Kidney (tissue), 14 donors: ENCODE data around the gene AGFG1. TPM values are rescaled to one million over a fixed set of nuclear protein-coding genes. Genes with fewer than 3 reads are reported as not detected.
"Not testable (repeated sequence)": the region's sequence is repeated elsewhere in the genome, so short reads cannot be mapped to it uniquely, and the experiment has no call there.

Source experiments
- DNase-seq, 5 donors: peaks; one replicate each; pipeline ENCODE4 v3.0.0-alpha.2; 2013 to 2020
- FAIRE-seq: peaks from 2 replicates; lab custom pipeline; 2012; peaks lifted over from hg19 to GRCh38; lab: Jason Lieb, UNC
- H3K27ac ChIP-seq, 2 donors: one replicate each; pipeline ENCODE4 v1.7.0; 2013; ENCODE audit warnings: low read depth in 2 of 2, low read length in 2 of 2, inconsistent platforms in 1 of 2
- H3K27me3 ChIP-seq: one replicate; pipeline ENCODE4 v1.7.1; 2013; ENCODE audit warnings: low read length, inconsistent platforms; ENCODE audit not compliant: control insufficient read depth, insufficient read depth
- H3K36me3 ChIP-seq, 3 donors: one replicate each; pipeline versions ENCODE4 v1.7.0 to v1.7.1; 2013; ENCODE audit warnings: low read length in 3 of 3, control low read depth in 1 of 3, inconsistent platforms in 1 of 3; ENCODE audit not compliant: insufficient read depth in 3 of 3, control insufficient read depth in 2 of 3
- H3K4me1 ChIP-seq, 3 donors: one replicate each; pipeline versions ENCODE4 v1.7.0 to v1.7.1; 2013; ENCODE audit warnings: low read length in 3 of 3, inconsistent platforms in 1 of 3, low read depth in 1 of 3; ENCODE audit not compliant: control insufficient read depth in 2 of 3, insufficient read depth in 2 of 3
- H3K4me3 ChIP-seq, 3 donors: one replicate each; pipeline versions ENCODE4 v1.7.0 to v1.8.1; 2013; ENCODE audit warnings: low read length in 3 of 3, control low read depth in 1 of 3, inconsistent platforms in 1 of 3
- H3K9ac ChIP-seq, 3 donors: one replicate each; pipeline versions ENCODE4 v1.7.0 to v1.7.1; 2013; ENCODE audit warnings: low read length in 3 of 3, control low read depth in 1 of 3, inconsistent platforms in 1 of 3
- H3K9me3 ChIP-seq, 3 donors: one replicate each; pipeline versions ENCODE4 v1.7.0 to v1.7.1; 2013; ENCODE audit warnings: low read length in 3 of 3, control low read depth in 1 of 3, inconsistent platforms in 1 of 3; ENCODE audit not compliant: control insufficient read depth in 2 of 3, insufficient read depth in 1 of 3
- intact Hi-C: fragments of 100-400 bp; cut with DNase I; formaldehyde crosslinking; loops from one replicate; pipeline ENCODE4 v1.11.1; 2022
- polyA plus RNA-seq: library from polyadenylated mRNA; stranded (reverse); fragments of 350-450 nt; fragmentation: Illumina TruSeq; extraction: RNeasy Lipid Tissue Mini Kit (QIAGEN cat#74804); gene quantifications from one replicate; pipeline ENCODE4 v1.2.3, GENCODE V29; 2014; ENCODE audit warnings: low read depth, low replicate concordance; ENCODE audit not compliant: insufficient read depth
- total RNA-seq: library from RNA; stranded (reverse); fragmentation: NEBNext Ultra II Directional; extraction: Animal tissue kit (Norgen Biotek cat#: 25700); gene quantifications from one replicate; pipeline ENCODE4 v1.2.1, GENCODE V29; 2021
- TF ChIP-seq, protein P1 (sequence below): IDR thresholded peaks from 3 replicates; pipeline ENCODE4 v1.5.1; 2012; ENCODE audit warnings: mild to moderate bottlenecking, moderate library complexity, borderline replicate concordance; ENCODE audit not compliant: insufficient read depth; ENCODE audit errors: extremely low read depth
- donor health status: control.
- donor health status: control.
- donor health status: control.
- donor health status: control.
- donor health status: control.
- donor health status: DM: yes; HTN: yes; CAD: no.
- donor health status: Normal renal cell carcinoma (clear cell type).

Gene AGFG1
- total and polyA plus RNA-seq, 2 donors from 2014 or later: 36.6 to 98.9 TPM

- TF ChIP-seq, protein P1, sequence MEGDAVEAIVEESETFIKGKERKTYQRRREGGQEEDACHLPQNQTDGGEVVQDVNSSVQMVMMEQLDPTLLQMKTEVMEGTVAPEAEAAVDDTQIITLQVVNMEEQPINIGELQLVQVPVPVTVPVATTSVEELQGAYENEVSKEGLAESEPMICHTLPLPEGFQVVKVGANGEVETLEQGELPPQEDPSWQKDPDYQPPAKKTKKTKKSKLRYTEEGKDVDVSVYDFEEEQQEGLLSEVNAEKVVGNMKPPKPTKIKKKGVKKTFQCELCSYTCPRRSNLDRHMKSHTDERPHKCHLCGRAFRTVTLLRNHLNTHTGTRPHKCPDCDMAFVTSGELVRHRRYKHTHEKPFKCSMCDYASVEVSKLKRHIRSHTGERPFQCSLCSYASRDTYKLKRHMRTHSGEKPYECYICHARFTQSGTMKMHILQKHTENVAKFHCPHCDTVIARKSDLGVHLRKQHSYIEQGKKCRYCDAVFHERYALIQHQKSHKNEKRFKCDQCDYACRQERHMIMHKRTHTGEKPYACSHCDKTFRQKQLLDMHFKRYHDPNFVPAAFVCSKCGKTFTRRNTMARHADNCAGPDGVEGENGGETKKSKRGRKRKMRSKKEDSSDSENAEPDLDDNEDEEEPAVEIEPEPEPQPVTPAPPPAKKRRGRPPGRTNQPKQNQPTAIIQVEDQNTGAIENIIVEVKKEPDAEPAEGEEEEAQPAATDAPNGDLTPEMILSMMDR: no peak
- Histone ChIP-seq H3K4me3 (no peak overlapping the region), H3K9me3 (no peaks in the 10 kb centered on the region), H3K27me3 (no peaks in the 10 kb centered on the region), H3K27ac (no peak overlapping the region), H3K36me3 (no peaks in the 10 kb centered on the region), H3K4me1 (peaks cover 0 to 31% (median 8%) of the 10 kb centered on the region in 3 donors), H3K9ac (no peak overlapping the region)
- FAIRE-seq (no peak), DNase-seq (no peak)
- intact Hi-C loops: no loop called here
Measured at GRCh38 chr2:227511955-227512354, 40.0 kb downstream of the AGFG1 start.

DNA sequence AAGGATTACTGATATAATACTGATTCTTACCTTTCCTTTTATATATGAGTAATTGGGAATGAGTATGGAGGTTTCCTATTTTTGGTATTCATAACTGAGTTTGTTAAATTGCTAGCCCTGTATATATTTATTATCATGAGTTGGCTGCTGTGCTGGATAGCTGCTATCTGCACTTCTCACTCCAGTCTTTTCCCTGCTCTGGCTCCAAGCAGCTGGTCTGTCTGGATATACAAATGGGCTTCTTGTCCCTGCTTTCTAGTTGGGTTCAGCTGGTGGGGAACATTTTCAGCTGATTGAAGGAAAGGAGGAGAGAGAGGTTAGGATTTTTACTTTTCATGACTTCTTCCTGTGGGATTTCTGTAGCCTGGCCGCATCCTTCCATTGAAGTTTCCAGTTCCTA lies 41.2 kb downstream of the AGFG1 start:
- TF ChIP-seq, protein P1: no peak
- no peaks in the 10 kb centered on the region for H3K27me3 ChIP-seq
- H3K27ac ChIP-seq: no peak overlapping the region
- intact Hi-C loops: no loop called here
- FAIRE-seq (no peak), DNase-seq (no peak)
- H3K36me3 ChIP-seq: no peaks in the 10 kb centered on the region
- peaks cover 0 to 29% (median 8%) of the 10 kb centered on the region in 3 donors for H3K4me1 ChIP-seq
- H3K4me3 ChIP-seq: no peak overlapping the region
- H3K9ac ChIP-seq: no peak overlapping the region
- H3K9me3 ChIP-seq: no peaks in the 10 kb centered on the region

DNA sequence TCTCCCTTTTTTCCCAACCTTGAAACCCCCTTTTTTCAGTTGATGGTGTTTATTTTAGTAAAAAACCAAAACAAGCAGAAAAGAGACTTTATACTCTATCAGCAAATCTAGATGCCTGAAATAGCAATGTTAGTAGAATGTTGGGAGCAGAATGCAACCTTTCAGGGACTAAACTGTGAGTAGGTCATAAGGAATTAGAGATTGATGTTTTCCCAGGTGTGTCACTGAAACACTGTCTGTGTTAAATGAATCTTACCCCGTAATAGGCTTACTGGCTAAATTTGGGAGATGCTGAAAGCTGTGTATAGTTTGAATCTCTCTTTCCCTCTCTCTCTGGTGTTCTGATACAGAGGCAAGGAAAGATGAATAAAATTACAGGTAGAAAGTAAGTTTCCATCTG lies 43.8 kb downstream of the AGFG1 start:
- intact Hi-C loops: no loop called here
- Histone ChIP-seq H3K36me3 (peaks cover 0 to 1% (median 0%) of the 10 kb centered on the region in 3 donors), H3K4me3 (no peak overlapping the region), H3K27ac (no peak overlapping the region), H3K9me3 (no peaks in the 10 kb centered on the region), H3K4me1 (peaks cover 0 to 22% (median 0%) of the 10 kb centered on the region in 3 donors), H3K9ac (no peak overlapping the region), H3K27me3 (no peaks in the 10 kb centered on the region)
- DNase-seq: no peak
- TF ChIP-seq, protein P1: no peak
- FAIRE-seq: no peak

DNA sequence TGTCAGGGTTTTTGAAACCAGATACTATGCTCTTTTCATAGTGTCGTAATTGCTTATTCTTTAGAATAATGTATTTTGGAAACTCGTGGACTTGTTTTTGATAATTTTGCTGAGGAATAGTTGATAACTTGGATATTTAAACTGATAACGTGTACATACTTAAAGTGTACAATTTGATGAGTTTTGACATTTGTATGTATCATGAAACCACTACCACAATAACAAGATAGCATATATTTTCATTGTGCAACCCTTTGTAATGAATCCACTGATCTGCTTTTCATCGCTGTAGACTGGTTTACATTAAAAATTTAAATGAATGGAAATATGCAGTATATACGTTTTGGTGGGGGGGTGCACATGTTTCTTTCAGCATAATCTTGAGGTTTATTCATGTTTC lies 45.8 kb downstream of the AGFG1 start:
- intact Hi-C loops: no loop called here
- H3K4me1 ChIP-seq: peaks cover 0 to 14% (median 0%) of the 10 kb centered on the region in 3 donors
- FAIRE-seq (no peak), DNase-seq (no peak)
- no peak overlapping the region for H3K9ac ChIP-seq
- H3K36me3 ChIP-seq: peaks cover 0 to 4% (median 0%) of the 10 kb centered on the region in 3 donors
- no peak overlapping the region for H3K4me3 ChIP-seq
- no peak overlapping the region for H3K27ac ChIP-seq
- TF ChIP-seq, protein P1: no peak
- H3K27me3 ChIP-seq: no peaks in the 10 kb centered on the region
- H3K9me3 ChIP-seq: no peaks in the 10 kb centered on the region

- H3K27me3 ChIP-seq, H3K9ac ChIP-seq, intact Hi-C loops, H3K27ac ChIP-seq, H3K4me3 ChIP-seq, H3K36me3 ChIP-seq, DNase-seq, FAIRE-seq, H3K9me3 ChIP-seq: not testable (repeated sequence)
- H3K4me1 ChIP-seq: peaks cover 0 to 14% (median 0%) of the 10 kb centered on the region in 3 donors
Measured at GRCh38 chr2:227518278-227518865, 46.4 kb downstream of the AGFG1 start.
